Esophagus squamous epithelium (tissue), 4 donors: ENCODE measurements around the gene THRSP.

ENCODE experiments used
- POLR2A ChIP-seq, 4 donors: fragments of 450-650 bp; IDR thresholded peaks; one replicate each; pipeline ENCODE4 v1.6.1; 2017; ENCODE audit warnings: antibody characterized with exemption in 4 of 4, mild to moderate bottlenecking in 4 of 4, moderate library complexity in 3 of 4
- TF ChIP-seq, protein P1 (sequence below), 6 experiments: fragments of 450-650 bp in 4 of 6; fragments of 200-600 bp in 2 of 6; sonication (generic) in 2 of 6; IDR thresholded peaks; one replicate each; pipeline ENCODE4 v1.5.1; 2016 to 2019; ENCODE audit warnings: antibody characterized with exemption in 6 of 6, mild to moderate bottlenecking in 4 of 6, moderate library complexity in 4 of 6

GRCh38 chr11:78040691-78041379, 22.8 kb upstream of the THRSP start:
- TF ChIP-seq, protein P1, sequence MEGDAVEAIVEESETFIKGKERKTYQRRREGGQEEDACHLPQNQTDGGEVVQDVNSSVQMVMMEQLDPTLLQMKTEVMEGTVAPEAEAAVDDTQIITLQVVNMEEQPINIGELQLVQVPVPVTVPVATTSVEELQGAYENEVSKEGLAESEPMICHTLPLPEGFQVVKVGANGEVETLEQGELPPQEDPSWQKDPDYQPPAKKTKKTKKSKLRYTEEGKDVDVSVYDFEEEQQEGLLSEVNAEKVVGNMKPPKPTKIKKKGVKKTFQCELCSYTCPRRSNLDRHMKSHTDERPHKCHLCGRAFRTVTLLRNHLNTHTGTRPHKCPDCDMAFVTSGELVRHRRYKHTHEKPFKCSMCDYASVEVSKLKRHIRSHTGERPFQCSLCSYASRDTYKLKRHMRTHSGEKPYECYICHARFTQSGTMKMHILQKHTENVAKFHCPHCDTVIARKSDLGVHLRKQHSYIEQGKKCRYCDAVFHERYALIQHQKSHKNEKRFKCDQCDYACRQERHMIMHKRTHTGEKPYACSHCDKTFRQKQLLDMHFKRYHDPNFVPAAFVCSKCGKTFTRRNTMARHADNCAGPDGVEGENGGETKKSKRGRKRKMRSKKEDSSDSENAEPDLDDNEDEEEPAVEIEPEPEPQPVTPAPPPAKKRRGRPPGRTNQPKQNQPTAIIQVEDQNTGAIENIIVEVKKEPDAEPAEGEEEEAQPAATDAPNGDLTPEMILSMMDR (IDR thresholded peaks at IDR 0.05), result no peak
- no peak for TF ChIP-seq POLR2A (IDR thresholded peaks at IDR 0.05)
